ENCODE results near the gene IFIT3. TPM values are rescaled to one million over a fixed set of nuclear protein-coding genes. Genes with fewer than 3 reads are reported as not detected.

The IFIT3 gene
- total and polyA plus RNA-seq, 2 of the 8 experiments (the other 6 are each of a cell fraction or from before 2014, with no cell fraction given), result 0.12 to 0.84 TPM

GRCh38 chr10:89301232-89301631 lies 26.6 kb upstream of the IFIT3 start (continued):
- no peak for TF ChIP-seq CHD7 (IDR thresholded peaks at IDR 0.05; ENCODE audit: insufficient replicate concordance, low read length)
